GM12892 (cell line): ENCODE measurements around the gene ZSCAN29.

Experiments used
- POLR2A ChIP-seq: IDR thresholded peaks from 2 replicates; pipeline ENCODE4 v1.6.1; 2011; ENCODE audit warnings: low read depth, low read length, control low read depth
- POLR2AphosphoS5 ChIP-seq: IDR thresholded peaks from 2 replicates; pipeline ENCODE4 v1.6.1; 2011; ENCODE audit warnings: low read depth, low read length, control low read depth
- TAF1 ChIP-seq: IDR thresholded peaks from 2 replicates; pipeline ENCODE4 v1.6.1; 2011; ENCODE audit warnings: low read depth, mild to moderate bottlenecking, control low read depth, low read length, borderline replicate concordance

GRCh38 chr15:43420435-43420834 is 49.6 kb upstream of the ZSCAN29 start:
- no peak for TF ChIP-seq POLR2AphosphoS5
- TF ChIP-seq POLR2A: no peak
- TF ChIP-seq TAF1: no peak
